DMS153 treated with DMSO at 0.1 percent for 48 hours (cell line): ENCODE measurements around the gene POLE2.
"Not testable (repeated sequence)": the region's sequence is repeated elsewhere in the genome, so short reads cannot be mapped to it uniquely, and the experiment has no call there.

Experiments
- DNase-seq: peaks from one replicate; lab custom pipeline; 2025; ENCODE audit not compliant: unreplicated experiment; lab: John Stamatoyannopoulos, UW

The POLE2 gene

GRCh38 chr14:49670475-49670874 is 17.5 kb downstream of the POLE2 start:
- no peak for DNase-seq

- no peak for DNase-seq
Observed at GRCh38 chr14:49659526-49660455, 28.2 kb downstream of the POLE2 start.

DNA sequence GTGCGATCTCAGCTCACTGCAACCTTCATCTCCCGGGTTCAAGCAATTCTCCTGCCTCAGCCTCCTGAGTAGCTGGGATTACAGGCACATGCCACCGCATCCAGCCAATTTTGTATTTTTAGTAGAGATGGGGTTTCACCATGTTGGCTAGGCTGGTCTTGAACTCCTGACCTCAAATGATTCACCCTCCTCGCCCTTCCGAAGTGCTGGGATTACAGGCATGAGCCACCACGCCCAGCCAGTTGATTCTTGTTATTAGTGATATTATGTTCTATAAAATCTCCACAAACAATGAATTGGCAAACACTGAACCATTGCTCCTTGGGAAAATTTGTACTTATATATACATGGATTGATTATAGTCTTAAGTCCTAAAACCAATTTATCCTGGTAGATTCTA is 30.5 kb downstream of the POLE2 start:
- not testable (repeated sequence) for DNase-seq

GRCh38 chr14:49654511-49654910 is 33.5 kb downstream of the POLE2 start:
- no peak for DNase-seq

GRCh38 chr14:49653508-49653907 is 34.5 kb downstream of the POLE2 start:
- no peak for DNase-seq

DNA sequence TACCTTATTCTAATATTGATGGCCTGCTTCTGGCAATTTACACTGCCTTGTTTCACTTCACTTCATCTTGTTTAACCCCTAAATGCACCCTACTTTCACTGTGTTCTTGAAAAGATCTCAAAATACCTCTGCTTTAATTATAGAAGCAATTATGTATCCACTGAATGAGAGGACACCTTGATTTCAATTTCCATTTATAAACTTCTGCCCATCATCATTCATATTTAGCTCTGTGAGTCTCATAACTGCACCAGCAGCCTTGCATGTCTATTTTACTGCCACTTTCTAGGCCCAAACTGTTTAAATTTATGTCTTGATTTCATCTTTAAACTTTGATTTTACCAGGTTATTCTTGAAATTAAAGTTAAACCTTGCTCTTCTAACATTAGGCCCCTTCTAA is 45.9 kb downstream of the POLE2 start:
- no peak for DNase-seq

DNA sequence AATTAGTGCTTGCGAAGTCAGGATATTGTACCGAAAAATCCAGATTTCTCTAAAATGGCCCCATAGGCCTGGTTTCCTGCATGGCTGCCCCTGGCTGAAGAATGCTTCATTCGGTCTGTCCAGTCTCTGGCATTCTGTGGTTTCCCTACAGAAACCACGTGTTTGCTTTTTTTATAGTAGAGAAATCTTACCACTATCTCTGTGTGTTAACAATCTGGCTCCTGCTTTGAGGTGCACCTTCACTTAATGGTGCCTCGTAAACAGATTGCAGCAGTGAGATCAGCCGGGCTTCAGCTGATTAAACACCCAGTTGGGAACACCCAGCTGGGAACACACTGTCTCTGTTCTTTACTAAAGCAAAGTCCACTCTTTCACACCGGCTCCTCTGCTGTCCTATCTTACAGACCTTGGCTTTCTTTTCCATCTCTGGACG is 46.3 kb downstream of the POLE2 start:
- DNase-seq, result no peak

- no peak for DNase-seq
Observed at GRCh38 chr14:49640540-49641417, 47.2 kb downstream of the POLE2 start.

GRCh38 chr14:49637534-49638078 is 50.4 kb downstream of the POLE2 start:
- DNase-seq, result no peak

GRCh38 chr14:49636866-49637265 is 51.1 kb downstream of the POLE2 start:
- DNase-seq, result no peak

DNA sequence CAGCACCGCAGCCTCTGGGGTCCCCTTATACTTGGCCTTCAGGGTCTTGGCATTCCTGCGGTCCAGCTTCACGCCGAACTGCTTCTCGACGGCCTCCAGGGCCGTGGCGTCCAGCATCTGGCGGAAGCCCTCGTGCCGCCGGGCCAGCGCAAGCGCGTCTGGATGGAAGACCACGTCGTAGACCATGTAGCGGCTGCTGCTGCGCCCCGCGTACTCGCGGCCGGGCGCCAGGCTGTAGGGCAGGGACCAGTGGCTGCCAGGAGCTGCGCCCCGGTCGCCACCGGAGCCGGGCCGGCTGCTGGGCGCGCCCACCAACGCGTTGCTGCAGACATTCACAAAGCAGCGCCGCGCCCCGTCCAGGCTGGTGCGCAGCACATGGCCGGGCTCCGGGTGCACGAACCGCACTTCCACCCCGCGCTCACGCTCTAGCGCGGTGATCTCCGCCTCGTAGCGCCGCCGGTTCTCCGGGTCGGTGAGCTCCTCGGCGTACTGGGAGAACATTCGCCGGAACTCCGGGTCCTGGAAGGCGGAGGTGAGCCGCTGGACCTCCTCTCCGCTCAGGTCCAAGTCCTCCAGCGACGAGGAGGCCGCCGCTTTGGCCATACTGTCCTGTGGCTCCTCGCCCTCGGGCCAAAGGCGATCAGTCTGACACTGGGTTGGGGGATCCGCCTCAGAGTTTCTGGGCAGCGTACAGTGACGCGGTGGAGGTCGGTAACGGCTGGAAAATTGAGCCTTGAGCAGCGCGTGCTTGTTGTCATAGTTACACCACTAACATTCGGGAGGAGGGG is 53.3 kb downstream of the POLE2 start, which contains the start of gene DNAAF2:
DNAAF2 (minus strand) TSS at position 698 of the 788 bp plus-strand sequence; CDS start at position 603, 95 bp downstream.
- peak; percentile 20 for DNase-seq

DNA sequence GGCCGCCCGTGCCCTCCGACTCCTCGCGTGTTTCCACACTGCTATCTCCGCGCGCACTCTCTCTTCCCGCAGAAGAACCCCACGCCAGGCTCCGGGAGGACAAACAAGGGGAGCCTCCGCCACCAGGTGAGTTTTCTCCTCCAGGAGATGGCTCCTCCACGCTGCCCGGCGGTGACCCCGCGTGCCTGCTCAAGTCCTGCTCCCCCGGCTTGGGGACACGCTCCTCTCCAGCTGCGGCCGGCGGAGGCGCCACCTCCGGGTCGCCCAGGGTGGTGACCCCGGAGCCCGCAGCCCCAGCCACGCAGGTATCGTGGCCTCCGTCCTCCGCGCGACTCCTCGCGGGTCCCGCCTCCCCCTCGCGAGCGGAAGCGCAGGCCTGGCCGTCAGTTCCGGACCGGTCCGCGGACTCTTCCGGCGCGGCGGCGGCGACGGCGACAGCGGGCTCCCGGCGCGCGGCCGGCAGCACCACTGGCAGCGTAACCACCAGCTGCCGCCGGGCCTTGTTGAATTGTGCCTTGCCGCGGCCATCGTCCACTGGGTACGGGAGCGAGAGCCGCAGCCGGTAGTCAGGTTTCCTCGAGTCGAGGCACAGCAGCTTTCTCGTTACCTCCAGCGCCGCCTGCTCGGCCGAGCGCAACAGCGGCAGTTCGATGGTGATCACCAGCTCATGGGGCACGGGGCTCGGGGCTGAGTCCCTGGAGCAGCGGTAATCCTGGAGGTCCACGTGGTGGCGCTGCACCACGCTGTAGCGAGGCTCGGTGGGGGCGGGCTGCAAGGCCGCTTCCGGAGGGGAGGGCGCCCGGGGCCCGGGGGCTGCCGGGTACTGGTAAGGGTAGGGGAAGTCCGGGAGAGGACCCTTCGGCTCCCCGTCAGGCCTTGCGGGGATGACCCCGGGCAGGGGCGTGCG is 54.1 kb downstream of the POLE2 start:
- peak; percentile 71 for DNase-seq

DNA sequence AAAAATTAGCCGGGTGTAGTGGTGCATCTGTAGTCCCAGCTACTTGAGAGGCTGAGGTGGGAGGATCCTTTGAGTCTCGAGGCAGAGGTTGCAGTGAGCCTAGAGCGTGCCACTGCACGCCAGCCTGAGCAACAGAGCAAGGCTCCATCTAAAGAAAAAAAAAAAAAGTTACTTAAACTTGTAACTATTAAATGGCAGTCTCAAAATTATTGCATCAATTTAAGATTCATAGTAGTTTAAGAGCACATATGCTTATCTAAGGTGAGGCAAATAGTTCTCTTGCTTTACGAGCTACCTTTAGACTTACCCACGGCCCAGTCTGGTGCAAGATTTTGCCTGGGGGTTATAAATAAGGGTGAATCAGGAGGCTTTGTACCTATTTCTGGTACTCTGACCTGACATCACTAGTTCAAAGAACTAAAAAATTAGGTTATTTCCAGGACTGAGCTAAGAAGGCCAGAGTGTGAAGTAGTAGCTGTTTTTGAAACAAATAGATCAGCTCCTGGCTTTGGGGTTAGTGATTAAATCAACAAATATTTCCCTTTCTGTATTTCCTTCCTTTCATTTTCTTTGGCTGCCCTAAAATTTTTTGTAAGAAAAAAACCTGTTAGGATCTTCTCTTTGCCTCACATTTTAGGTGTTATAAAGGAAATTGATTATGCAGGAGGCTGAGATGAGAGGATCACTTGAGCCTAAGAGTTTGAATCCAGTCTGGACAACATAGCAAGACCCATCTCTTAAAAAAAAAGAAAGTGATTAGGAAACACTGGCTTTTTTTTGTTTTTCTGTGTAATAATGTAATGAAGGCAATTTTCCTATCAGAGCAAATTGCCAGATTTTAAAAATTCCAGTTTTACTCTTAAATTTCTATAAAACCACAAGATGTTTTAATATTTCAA is 63.8 kb downstream of the POLE2 start:
- DNase-seq, result no peak

GRCh38 chr14:49623387-49623786 is 64.6 kb downstream of the POLE2 start:
- no peak for DNase-seq

DNA sequence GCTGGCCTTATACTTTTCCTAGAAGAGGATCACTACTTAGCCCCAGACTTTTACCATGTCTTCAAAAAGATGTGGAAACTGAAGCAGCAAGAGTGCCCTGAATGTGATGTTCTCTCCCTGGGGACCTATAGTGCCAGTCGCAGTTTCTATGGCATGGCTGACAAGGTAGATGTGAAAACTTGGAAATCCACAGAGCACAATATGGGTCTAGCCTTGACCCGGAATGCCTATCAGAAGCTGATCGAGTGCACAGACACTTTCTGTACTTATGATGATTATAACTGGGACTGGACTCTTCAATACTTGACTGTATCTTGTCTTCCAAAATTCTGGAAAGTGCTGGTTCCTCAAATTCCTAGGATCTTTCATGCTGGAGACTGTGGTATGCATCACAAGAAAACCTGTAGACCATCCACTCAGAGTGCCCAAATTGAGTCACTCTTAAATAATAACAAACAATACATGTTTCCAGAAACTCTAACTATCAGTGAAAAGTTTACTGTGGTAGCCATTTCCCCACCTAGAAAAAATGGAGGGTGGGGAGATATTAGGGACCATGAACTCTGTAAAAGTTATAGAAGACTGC is 65.9 kb downstream of the POLE2 start:
- no peak for DNase-seq

DNA sequence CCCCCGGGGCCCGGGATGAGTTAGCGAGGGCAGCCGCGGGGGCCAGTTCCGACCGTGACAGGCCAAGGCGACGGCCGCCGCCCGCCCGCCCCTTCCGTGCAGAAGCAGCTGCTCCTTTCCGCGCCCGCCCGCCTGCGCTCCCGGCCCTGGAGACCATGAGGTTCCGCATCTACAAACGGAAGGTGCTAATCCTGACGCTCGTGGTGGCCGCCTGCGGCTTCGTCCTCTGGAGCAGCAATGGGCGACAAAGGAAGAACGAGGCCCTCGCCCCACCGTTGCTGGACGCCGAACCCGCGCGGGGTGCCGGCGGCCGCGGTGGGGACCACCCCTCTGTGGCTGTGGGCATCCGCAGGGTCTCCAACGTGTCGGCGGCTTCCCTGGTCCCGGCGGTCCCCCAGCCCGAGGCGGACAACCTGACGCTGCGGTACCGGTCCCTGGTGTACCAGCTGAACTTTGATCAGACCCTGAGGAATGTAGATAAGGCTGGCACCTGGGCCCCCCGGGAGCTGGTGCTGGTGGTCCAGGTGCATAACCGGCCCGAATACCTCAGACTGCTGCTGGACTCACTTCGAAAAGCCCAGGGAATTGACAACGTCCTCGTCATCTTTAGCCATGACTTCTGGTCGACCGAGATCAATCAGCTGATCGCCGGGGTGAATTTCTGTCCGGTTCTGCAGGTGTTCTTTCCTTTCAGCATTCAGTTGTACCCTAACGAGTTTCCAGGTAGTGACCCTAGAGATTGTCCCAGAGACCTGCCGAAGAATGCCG is 66.7 kb downstream of the POLE2 start:
- peak; percentile 62 for DNase-seq
